HepG2 (cell line): ENCODE data around the gene LMOD2. TPM values are rescaled to one million over a fixed set of nuclear protein-coding genes. Genes with fewer than 3 reads are reported as not detected.

Experiments used
- ATAC-seq: fragments of 200-7000 bp; cut with Tn5 transposase; 3 replicates; pipeline ENCODE4 v1.9.1; 2020; ENCODE audit warnings: mild to moderate bottlenecking, moderate library complexity
- BruUV-seq: library from RNA; stranded (reverse); fragments of 400-500 nt; replicated peaks from 2 replicates; lab custom pipeline; 2021; lab: Mats Ljungman, UMichigan
- CTCF ChIA-PET: fragments of 300-600 bp; formaldehyde crosslinking; extraction: SDS; loops from one replicate; lab custom pipeline; 2021; ENCODE audit warnings: low total read pairs, inconsistent platforms, low intra/inter-chr PET ratio; lab: Yijun Ruan, JAX
- POLR2A ChIA-PET: fragments of 350-600 bp; sonication (Branson Sonifier 250); formaldehyde crosslinking; loops from one replicate; lab custom pipeline; 2020; ENCODE audit warnings: antibody characterized with exemption, inconsistent platforms; lab: Yijun Ruan, JAX
- DNase-seq: peaks from one replicate; pipeline ENCODE4 v3.0.0-alpha.2; 2015; ENCODE audit warnings: low spot score
- FAIRE-seq: peaks from 3 replicates; lab custom pipeline; 2011; peaks lifted over from hg19 to GRCh38; lab: Jason Lieb, UNC
- H2AFZ ChIP-seq: one replicate; pipeline ENCODE4 v1.6.1; 2011; ENCODE audit warnings: low read length, inconsistent platforms
- H3K27ac ChIP-seq: fragments of 300-600 bp; 3 replicates; pipeline ENCODE4 v1.8.0; 2011; ENCODE audit warnings: mixed run types, mild to moderate bottlenecking, mixed read lengths, low read length, inconsistent platforms; ENCODE audit not compliant: insufficient read depth; ENCODE audit errors: extremely low read length
- H3K27me3 ChIP-seq, 2 experiments: fragments of 200-600 bp in 1 of 2; 2 replicates in 1 of 2; 3 replicates in 1 of 2; pipeline versions ENCODE4 v1.6.0 to v1.8.0; 2011; ENCODE audit warnings: low read length in 2 of 2, mild to moderate bottlenecking in 2 of 2, moderate library complexity in 2 of 2, inconsistent platforms in 1 of 2; ENCODE audit not compliant: insufficient read depth in 2 of 2, control insufficient read depth in 1 of 2
- H3K36me3 ChIP-seq, 2 experiments: fragments of 200-600 bp in 1 of 2; replicated peaks in 1 of 2; 2 replicates in 1 of 2; 3 replicates in 1 of 2; pipeline versions ENCODE4 v1.5.1 to v1.8.0; 2011; ENCODE audit warnings: low read length in 2 of 2, inconsistent platforms in 1 of 2; ENCODE audit not compliant: insufficient read depth in 2 of 2, control insufficient read depth in 1 of 2
- H3K4me1 ChIP-seq: 2 replicates; pipeline ENCODE4 v1.5.1; 2012; ENCODE audit warnings: low read length, inconsistent platforms; ENCODE audit not compliant: insufficient read depth
- H3K4me2 ChIP-seq: 2 replicates; pipeline ENCODE4 v1.6.0; 2011; ENCODE audit warnings: low read depth, low read length, inconsistent platforms
- H3K4me3 ChIP-seq, 3 experiments: fragments of 200-600 bp in 1 of 3; sonication (generic), shearing (Covaris generic) in 1 of 3; replicated peaks in 1 of 3; 2 replicates each; pipeline ENCODE4 v1.5.1; 2011 to 2016; ENCODE audit warnings: low read length in 3 of 3, inconsistent platforms in 2 of 3, low read depth in 2 of 3, mild to moderate bottlenecking in 2 of 3, control low read depth in 1 of 3, mixed read lengths in 1 of 3; ENCODE audit not compliant: insufficient read depth in 1 of 3
- H3K79me2 ChIP-seq: one replicate; pipeline ENCODE4 v1.6.1; 2011; ENCODE audit warnings: low read length, inconsistent platforms; ENCODE audit not compliant: insufficient read depth
- H3K9ac ChIP-seq: 2 replicates; pipeline ENCODE4 v1.6.0; 2011; ENCODE audit warnings: mild to moderate bottlenecking, low read depth, low read length, inconsistent platforms; ENCODE audit not compliant: insufficient read depth
- H3K9me3 ChIP-seq: 2 replicates; pipeline ENCODE4 v1.5.1; 2012; ENCODE audit warnings: mild to moderate bottlenecking, low read length
- H4K20me1 ChIP-seq: 2 replicates; pipeline ENCODE4 v1.6.0; 2011; ENCODE audit warnings: inconsistent platforms, mild to moderate bottlenecking, low read length, moderate library complexity; ENCODE audit not compliant: insufficient read depth
- ARID2 ChIP-seq: sonication (generic); formaldehyde crosslinking; IDR thresholded peaks from 2 replicates; pipeline ENCODE4 v1.8.1; 2022; ENCODE audit warnings: mild to moderate bottlenecking, missing genetic modification reagents, borderline replicate concordance
- ATM ChIP-seq: fragments of 450-650 bp; IDR thresholded peaks from 2 replicates; pipeline ENCODE4 v1.7.1; 2017; ENCODE audit warnings: mild to moderate bottlenecking, borderline replicate concordance
- CHCHD3 ChIP-seq: sonication (generic); formaldehyde crosslinking; IDR thresholded peaks from 2 replicates; pipeline ENCODE4 v1.8.0; 2022; ENCODE audit warnings: mild to moderate bottlenecking, missing genetic modification reagents, moderate library complexity
- FOXO1 ChIP-seq: sonication (generic); formaldehyde crosslinking; IDR thresholded peaks from 2 replicates; pipeline ENCODE4 v1.4.0; 2020; ENCODE audit warnings: missing genetic modification reagents
- GATA4 ChIP-seq: sonication (generic); IDR thresholded peaks from 2 replicates; pipeline ENCODE4 v1.6.1; 2016; ENCODE audit warnings: antibody characterized with exemption, low read depth, borderline replicate concordance
- GRHL1 ChIP-seq: sonication (generic); formaldehyde crosslinking; conservative IDR thresholded peaks from 2 replicates; pipeline ENCODE4 v1.8.0; 2022; ENCODE audit warnings: missing genetic modification reagents
- MLLT10 ChIP-seq: sonication (generic); formaldehyde crosslinking; IDR thresholded peaks from 2 replicates; pipeline ENCODE4 v1.4.0; 2020; ENCODE audit warnings: missing genetic modification reagents
- RARG ChIP-seq: sonication (generic); formaldehyde crosslinking; IDR thresholded peaks from 2 replicates; pipeline ENCODE4 v1.4.0; 2020; ENCODE audit warnings: low read depth, mild to moderate bottlenecking, missing genetic modification reagents
- ZBTB3 ChIP-seq: sonication (generic); formaldehyde crosslinking; IDR thresholded peaks from 2 replicates; pipeline ENCODE4 v1.4.0; 2020; ENCODE audit warnings: low read depth, mild to moderate bottlenecking, moderate library complexity, missing genetic modification reagents, borderline replicate concordance
- ZNF235 ChIP-seq: sonication (generic); formaldehyde crosslinking; IDR thresholded peaks from 2 replicates; pipeline ENCODE4 v1.8.1; 2023; ENCODE audit warnings: mild to moderate bottlenecking, missing genetic modification reagents, borderline replicate concordance
- ZNF569 ChIP-seq: sonication (generic); formaldehyde crosslinking; IDR thresholded peaks from 2 replicates; pipeline ENCODE4 v1.5.0; 2020; ENCODE audit warnings: mild to moderate bottlenecking, missing genetic modification reagents, moderate library complexity, borderline replicate concordance
- ZNF776 ChIP-seq: sonication (generic); formaldehyde crosslinking; IDR thresholded peaks from 2 replicates; pipeline ENCODE4 v1.4.0; 2020; ENCODE audit warnings: mild to moderate bottlenecking, missing genetic modification reagents
- ZSCAN12 ChIP-seq: sonication (generic); formaldehyde crosslinking; IDR thresholded peaks from 2 replicates; pipeline ENCODE4 v1.9.0; 2021; ENCODE audit warnings: mild to moderate bottlenecking, missing genetic modification reagents
- WGBS: methylation state at CpG from one replicate; pipeline ENCODE4 v1.1.6; 2017; ENCODE audit warnings: low lambda C conversion rate; 5-methylcytosine and 5-hydroxymethylcytosine counted together
- in situ Hi-C: cut with HindIII; loops from 2 replicates; pipeline ENCODE4 v1.10.0; 2017; ENCODE audit warnings: low pct_unique_long_range_greater_than_20kb; ENCODE audit not compliant: extremely low pct_ligation_motif_present
- intact Hi-C: fragments of 100-400 bp; cut with micrococcal nuclease; formaldehyde crosslinking; loops from one replicate; pipeline ENCODE4 v1.10.0; 2022; ENCODE audit not compliant: unreplicated experiment
- polyA plus RNA-seq, 8 experiments: library from polyadenylated mRNA; depleted of rRNA in 3 of 8; stranded (reverse) in 7 of 8; unstranded in 1 of 8; fragments of >200 nt; fragmentation: Illumina TruSeq in 4 of 8; extraction: Trizol in 4 of 8; gene quantifications; 2 replicates each; pipeline versions ENCODE4 v1.2.1 to v1.2.3, GENCODE V29; 2011 to 2016; ENCODE audit warnings: low read depth in 4 of 8, missing spikeins in 1 of 8, mixed read lengths in 1 of 8; ENCODE audit not compliant: insufficient read depth in 1 of 8
- total RNA-seq, 5 experiments: library from RNA; depleted of rRNA; stranded (reverse); fragments of >200 nt; fragmentation: Illumina TruSeq; extraction: Trizol; gene quantifications; 2 replicates each; pipeline ENCODE4 v1.2.3, GENCODE V29; 2016; ENCODE audit warnings: low read depth in 1 of 5
- TF ChIP-seq, protein P1 (sequence below): IDR thresholded peaks from 2 replicates; pipeline ENCODE4 v1.6.1; 2012; ENCODE audit warnings: low read length, improper control_type of control experiment
- TF ChIP-seq, protein P2 (sequence below): IDR thresholded peaks from 2 replicates; pipeline ENCODE4 v1.6.1; 2016; ENCODE audit warnings: low read depth, control low read depth
- TF ChIP-seq, protein P3 (sequence below): sonication (generic); formaldehyde crosslinking; IDR thresholded peaks from 2 replicates; pipeline ENCODE4 v1.8.1; 2023; ENCODE audit warnings: mild to moderate bottlenecking, missing genetic modification reagents

Gene LMOD2
- total and polyA plus RNA-seq, 2 of the 13 experiments (the other 11 are each of a cell fraction or from before 2014, with no cell fraction given) = not detected

GRCh38 chr7:123629281-123629680 lies 26.4 kb upstream of the LMOD2 start:
- H2AFZ ChIP-seq = no peak overlapping the region
- no peaks in the 10 kb centered on the region for H3K9me3 ChIP-seq
- no peak overlapping the region for H3K9ac ChIP-seq
- FAIRE-seq (no peak), ATAC-seq (no peak), DNase-seq (no peak)
- no peaks in the 10 kb centered on the region for H3K36me3 ChIP-seq
- CTCF ChIA-PET = no interaction called here
- no peak overlapping the region for H3K27ac ChIP-seq
- BruUV-seq = no TSS peak
- H3K79me2 ChIP-seq = no peaks in the 10 kb centered on the region
- no peaks in the 10 kb centered on the region for H3K4me1 ChIP-seq
- intact Hi-C loops = loop anchor here (10.0 kb wide), 1 partner anchor 134 kb away; no protein-coding TSS in a partner anchor
- no peak overlapping the region for H3K4me2 ChIP-seq
- no peak overlapping the region for H3K4me3 ChIP-seq
- 0% methylated on average over 1 of the region's 1 CpG for WGBS
- no peaks in the 10 kb centered on the region for H4K20me1 ChIP-seq
- TF ChIP-seq GATA4 (no peak), ATM (no peak), ZNF569 (CRISPR knock-in tag) (no peak), ZSCAN12 (CRISPR knock-in tag) (no peak), ZNF776 (CRISPR knock-in tag) (no peak), ZBTB3 (no peak), CHCHD3 (CRISPR knock-in tag) (no peak), MLLT10 (CRISPR knock-in tag) (no peak), GRHL1 (CRISPR knock-in tag) (no peak), ZNF235 (no peak), RARG (no peak), FOXO1 (CRISPR knock-in tag) (no peak), ARID2 (no peak)
- TF ChIP-seq, protein P1, sequence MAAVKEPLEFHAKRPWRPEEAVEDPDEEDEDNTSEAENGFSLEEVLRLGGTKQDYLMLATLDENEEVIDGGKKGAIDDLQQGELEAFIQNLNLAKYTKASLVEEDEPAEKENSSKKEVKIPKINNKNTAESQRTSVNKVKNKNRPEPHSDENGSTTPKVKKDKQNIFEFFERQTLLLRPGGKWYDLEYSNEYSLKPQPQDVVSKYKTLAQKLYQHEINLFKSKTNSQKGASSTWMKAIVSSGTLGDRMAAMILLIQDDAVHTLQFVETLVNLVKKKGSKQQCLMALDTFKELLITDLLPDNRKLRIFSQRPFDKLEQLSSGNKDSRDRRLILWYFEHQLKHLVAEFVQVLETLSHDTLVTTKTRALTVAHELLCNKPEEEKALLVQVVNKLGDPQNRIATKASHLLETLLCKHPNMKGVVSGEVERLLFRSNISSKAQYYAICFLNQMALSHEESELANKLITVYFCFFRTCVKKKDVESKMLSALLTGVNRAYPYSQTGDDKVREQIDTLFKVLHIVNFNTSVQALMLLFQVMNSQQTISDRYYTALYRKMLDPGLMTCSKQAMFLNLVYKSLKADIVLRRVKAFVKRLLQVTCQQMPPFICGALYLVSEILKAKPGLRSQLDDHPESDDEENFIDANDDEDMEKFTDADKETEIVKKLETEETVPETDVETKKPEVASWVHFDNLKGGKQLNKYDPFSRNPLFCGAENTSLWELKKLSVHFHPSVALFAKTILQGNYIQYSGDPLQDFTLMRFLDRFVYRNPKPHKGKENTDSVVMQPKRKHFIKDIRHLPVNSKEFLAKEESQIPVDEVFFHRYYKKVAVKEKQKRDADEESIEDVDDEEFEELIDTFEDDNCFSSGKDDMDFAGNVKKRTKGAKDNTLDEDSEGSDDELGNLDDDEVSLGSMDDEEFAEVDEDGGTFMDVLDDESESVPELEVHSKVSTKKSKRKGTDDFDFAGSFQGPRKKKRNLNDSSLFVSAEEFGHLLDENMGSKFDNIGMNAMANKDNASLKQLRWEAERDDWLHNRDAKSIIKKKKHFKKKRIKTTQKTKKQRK = no peak
- TF ChIP-seq, protein P2, sequence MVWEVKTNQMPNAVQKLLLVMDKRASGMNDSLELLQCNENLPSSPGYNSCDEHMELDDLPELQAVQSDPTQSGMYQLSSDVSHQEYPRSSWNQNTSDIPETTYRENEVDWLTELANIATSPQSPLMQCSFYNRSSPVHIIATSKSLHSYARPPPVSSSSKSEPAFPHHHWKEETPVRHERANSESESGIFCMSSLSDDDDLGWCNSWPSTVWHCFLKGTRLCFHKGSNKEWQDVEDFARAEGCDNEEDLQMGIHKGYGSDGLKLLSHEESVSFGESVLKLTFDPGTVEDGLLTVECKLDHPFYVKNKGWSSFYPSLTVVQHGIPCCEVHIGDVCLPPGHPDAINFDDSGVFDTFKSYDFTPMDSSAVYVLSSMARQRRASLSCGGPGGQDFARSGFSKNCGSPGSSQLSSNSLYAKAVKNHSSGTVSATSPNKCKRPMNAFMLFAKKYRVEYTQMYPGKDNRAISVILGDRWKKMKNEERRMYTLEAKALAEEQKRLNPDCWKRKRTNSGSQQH (CRISPR knock-in tag) = no peak
- TF ChIP-seq, protein P3, sequence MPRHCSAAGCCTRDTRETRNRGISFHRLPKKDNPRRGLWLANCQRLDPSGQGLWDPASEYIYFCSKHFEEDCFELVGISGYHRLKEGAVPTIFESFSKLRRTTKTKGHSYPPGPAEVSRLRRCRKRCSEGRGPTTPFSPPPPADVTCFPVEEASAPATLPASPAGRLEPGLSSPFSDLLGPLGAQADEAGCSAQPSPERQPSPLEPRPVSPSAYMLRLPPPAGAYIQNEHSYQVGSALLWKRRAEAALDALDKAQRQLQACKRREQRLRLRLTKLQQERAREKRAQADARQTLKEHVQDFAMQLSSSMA (CRISPR knock-in tag) = no peak
- no peaks in the 10 kb centered on the region for H3K27me3 ChIP-seq
- POLR2A ChIA-PET = no interaction called here
- in situ Hi-C loops = no loop called here
